Liver (tissue), 9 donors: ENCODE data around the gene LHFPL3. TPM values are rescaled to one million over a fixed set of nuclear protein-coding genes. Genes with fewer than 3 reads are reported as not detected.
"Not testable (repeated sequence)": the region's sequence is repeated elsewhere in the genome, so short reads cannot be mapped to it uniquely, and the experiment has no call there.

Source experiments
- DNase-seq: peaks from one replicate; pipeline ENCODE4 v3.0.0-alpha.2; 2017; ENCODE audit warnings: low spot score
- H3K27ac ChIP-seq, 2 donors: one replicate each; pipeline ENCODE4 v1.7.0; 2013; ENCODE audit warnings: inconsistent platforms in 2 of 2, low read length in 2 of 2, control low read depth in 1 of 2, low read depth in 1 of 2, mild to moderate bottlenecking in 1 of 2
- H3K27me3 ChIP-seq, 4 donors: one replicate each; pipeline versions ENCODE4 v1.6.1 to v1.7.0; 2013; ENCODE audit warnings: low read length in 3 of 4, inconsistent platforms in 1 of 4, mild to moderate bottlenecking in 1 of 4, moderate library complexity in 1 of 4; ENCODE audit not compliant: control insufficient read depth in 4 of 4, insufficient read depth in 4 of 4
- H3K36me3 ChIP-seq, 4 donors: one replicate each; pipeline versions ENCODE4 v1.6.1 to v1.7.0; 2013; ENCODE audit warnings: low read length in 3 of 4, mild to moderate bottlenecking in 3 of 4, low read depth in 1 of 4, moderate library complexity in 1 of 4; ENCODE audit not compliant: control insufficient read depth in 4 of 4, insufficient read depth in 3 of 4
- H3K4me1 ChIP-seq, 4 donors: one replicate each; pipeline versions ENCODE4 v1.6.1 to v1.7.0; 2013; ENCODE audit warnings: low read length in 3 of 4, mild to moderate bottlenecking in 3 of 4, moderate library complexity in 1 of 4; ENCODE audit not compliant: control insufficient read depth in 4 of 4, insufficient read depth in 4 of 4
- H3K4me3 ChIP-seq, 3 donors: one replicate each; pipeline versions ENCODE4 v1.6.1 to v1.7.0; 2013; ENCODE audit warnings: low read length in 3 of 3, control low read depth in 1 of 3, low read depth in 1 of 3, mild to moderate bottlenecking in 1 of 3
- H3K9ac ChIP-seq, 2 donors: one replicate each; pipeline ENCODE4 v1.7.0; 2013; ENCODE audit warnings: low read length in 2 of 2, mild to moderate bottlenecking in 2 of 2, moderate library complexity in 2 of 2, control low read depth in 1 of 2, low read depth in 1 of 2
- H3K9me3 ChIP-seq, 4 donors: one replicate each; pipeline versions ENCODE4 v1.6.1 to v1.7.0; 2013; ENCODE audit warnings: low read length in 3 of 4; ENCODE audit not compliant: control insufficient read depth in 4 of 4
- EGR1 ChIP-seq, 2 donors: IDR thresholded peaks; 2 replicates each; pipeline ENCODE4 v1.6.1; 2016 to 2018; ENCODE audit warnings: antibody characterized with exemption in 2 of 2, low read depth in 2 of 2
- FOXA1 ChIP-seq: IDR thresholded peaks from 2 replicates; pipeline ENCODE4 v1.6.1; 2016; ENCODE audit warnings: antibody characterized with exemption
- FOXA2 ChIP-seq: IDR thresholded peaks from 2 replicates; pipeline ENCODE4 v1.6.1; 2016; ENCODE audit warnings: antibody characterized with exemption
- GABPA ChIP-seq, 2 donors: IDR thresholded peaks in 1 of 2; conservative IDR thresholded peaks in 1 of 2; 2 replicates each; pipeline ENCODE4 v1.6.1; 2016; ENCODE audit warnings: antibody characterized with exemption in 2 of 2, mild to moderate bottlenecking in 1 of 2, moderate library complexity in 1 of 2
- HNF4A ChIP-seq, 2 donors: conservative IDR thresholded peaks; 2 replicates each; pipeline ENCODE4 v1.6.1; 2016; ENCODE audit warnings: antibody characterized with exemption in 2 of 2, mild to moderate bottlenecking in 2 of 2
- HNF4G ChIP-seq: IDR thresholded peaks from 2 replicates; pipeline ENCODE4 v1.6.1; 2016; ENCODE audit warnings: antibody characterized with exemption
- JUND ChIP-seq, 2 donors: IDR thresholded peaks; 2 replicates each; pipeline ENCODE4 v1.6.1; 2016; ENCODE audit warnings: antibody characterized with exemption in 2 of 2
- RXRA ChIP-seq, 2 donors: IDR thresholded peaks; 2 replicates each; pipeline ENCODE4 v1.6.1; 2017 to 2018; ENCODE audit warnings: antibody characterized with exemption in 2 of 2, mild to moderate bottlenecking in 1 of 2
- SP1 ChIP-seq: IDR thresholded peaks from 2 replicates; pipeline ENCODE4 v1.6.1; 2018; ENCODE audit warnings: antibody characterized with exemption, mild to moderate bottlenecking
- TAF1 ChIP-seq: conservative IDR thresholded peaks from 2 replicates; pipeline ENCODE4 v1.6.1; 2016; ENCODE audit warnings: antibody characterized with exemption, mild to moderate bottlenecking
- YY1 ChIP-seq: IDR thresholded peaks from 2 replicates; pipeline ENCODE4 v1.6.1; 2016; ENCODE audit warnings: antibody characterized with exemption, mild to moderate bottlenecking
- WGBS: extraction: QIAGEN DNeasy Blood & Tissue Kit; methylation state at CpG from one replicate; pipeline ENCODE4 v1.1.7; 2013; 5-methylcytosine and 5-hydroxymethylcytosine counted together
- polyA plus RNA-seq, 2 donors: library from polyadenylated mRNA; stranded (reverse) in 1 of 2; unstranded in 1 of 2; fragments of 200-250 nt in 1 of 2; fragments of >200 nt in 1 of 2; fragmentation: Nextera tagmentation in 1 of 2; extraction: Ambion mirVana in 1 of 2; gene quantifications; one replicate each; pipeline versions ENCODE4 v1.2.1 to v1.2.3, GENCODE V29; 2013 to 2015
- total RNA-seq, 2 donors: library from RNA; depleted of rRNA; stranded (reverse); fragments of >200 nt; gene quantifications; one replicate each; pipeline ENCODE4 v1.2.3, GENCODE V29; 2014
- TF ChIP-seq, protein P1 (sequence below): IDR thresholded peaks from 2 replicates; pipeline ENCODE4 v1.6.1; 2016; ENCODE audit warnings: antibody characterized with exemption, mild to moderate bottlenecking
- TF ChIP-seq, protein P2 (sequence below): IDR thresholded peaks from 2 replicates; pipeline ENCODE4 v1.6.1; 2016; ENCODE audit warnings: antibody characterized with exemption
- TF ChIP-seq, protein P3 (sequence below): fragments of 150-350 bp; IDR thresholded peaks from 2 replicates; pipeline ENCODE4 v1.5.1; 2017; ENCODE audit warnings: improper control_type of control experiment, low read depth, low read length; ENCODE audit not compliant: missing input control
- donor health status: healthy.
- donor health status: healthy.
- donor health status: healthy.
- donor health status: healthy.
- donor health status: healthy.

Gene LHFPL3
- total and polyA plus RNA-seq, 4 donors = not detected

DNA sequence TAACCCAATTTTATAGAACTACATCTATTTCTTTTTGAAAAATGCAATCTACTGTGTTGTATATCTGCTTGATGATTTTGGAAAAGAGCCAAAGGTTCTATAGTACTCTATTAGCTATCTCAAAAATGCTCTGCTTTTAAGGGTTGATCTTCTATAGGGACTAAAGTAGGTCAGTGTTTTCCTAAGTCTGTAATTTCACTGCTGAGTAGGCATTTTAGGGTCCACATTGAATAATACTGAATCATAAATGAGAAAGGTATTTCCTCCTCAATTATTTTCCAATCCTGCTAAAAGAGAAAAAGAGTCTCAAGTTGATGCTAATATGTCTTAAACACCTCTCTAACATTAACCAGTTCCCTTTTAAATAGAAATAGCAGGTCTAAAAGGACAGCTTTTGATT, 244.2 kb downstream of the LHFPL3 start:
- DNase-seq = no peak
- H3K9me3 ChIP-seq = no peaks in the 10 kb centered on the region
- H3K27me3 ChIP-seq = peaks cover 0 to 2% (median 0%) of the 10 kb centered on the region in 4 donors
- H3K36me3 ChIP-seq = no peaks in the 10 kb centered on the region
- H3K27ac ChIP-seq = no peak overlapping the region
- no peak overlapping the region for H3K4me3 ChIP-seq
- no peak overlapping the region for H3K9ac ChIP-seq
- peaks cover 0 to 2% (median 0%) of the 10 kb centered on the region in 4 donors for H3K4me1 ChIP-seq
- TF ChIP-seq SP1 (no peak), HNF4G (no peak), TAF1 (no peak)
- TF ChIP-seq, protein P1, sequence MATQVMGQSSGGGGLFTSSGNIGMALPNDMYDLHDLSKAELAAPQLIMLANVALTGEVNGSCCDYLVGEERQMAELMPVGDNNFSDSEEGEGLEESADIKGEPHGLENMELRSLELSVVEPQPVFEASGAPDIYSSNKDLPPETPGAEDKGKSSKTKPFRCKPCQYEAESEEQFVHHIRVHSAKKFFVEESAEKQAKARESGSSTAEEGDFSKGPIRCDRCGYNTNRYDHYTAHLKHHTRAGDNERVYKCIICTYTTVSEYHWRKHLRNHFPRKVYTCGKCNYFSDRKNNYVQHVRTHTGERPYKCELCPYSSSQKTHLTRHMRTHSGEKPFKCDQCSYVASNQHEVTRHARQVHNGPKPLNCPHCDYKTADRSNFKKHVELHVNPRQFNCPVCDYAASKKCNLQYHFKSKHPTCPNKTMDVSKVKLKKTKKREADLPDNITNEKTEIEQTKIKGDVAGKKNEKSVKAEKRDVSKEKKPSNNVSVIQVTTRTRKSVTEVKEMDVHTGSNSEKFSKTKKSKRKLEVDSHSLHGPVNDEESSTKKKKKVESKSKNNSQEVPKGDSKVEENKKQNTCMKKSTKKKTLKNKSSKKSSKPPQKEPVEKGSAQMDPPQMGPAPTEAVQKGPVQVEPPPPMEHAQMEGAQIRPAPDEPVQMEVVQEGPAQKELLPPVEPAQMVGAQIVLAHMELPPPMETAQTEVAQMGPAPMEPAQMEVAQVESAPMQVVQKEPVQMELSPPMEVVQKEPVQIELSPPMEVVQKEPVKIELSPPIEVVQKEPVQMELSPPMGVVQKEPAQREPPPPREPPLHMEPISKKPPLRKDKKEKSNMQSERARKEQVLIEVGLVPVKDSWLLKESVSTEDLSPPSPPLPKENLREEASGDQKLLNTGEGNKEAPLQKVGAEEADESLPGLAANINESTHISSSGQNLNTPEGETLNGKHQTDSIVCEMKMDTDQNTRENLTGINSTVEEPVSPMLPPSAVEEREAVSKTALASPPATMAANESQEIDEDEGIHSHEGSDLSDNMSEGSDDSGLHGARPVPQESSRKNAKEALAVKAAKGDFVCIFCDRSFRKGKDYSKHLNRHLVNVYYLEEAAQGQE = no peak

DNA sequence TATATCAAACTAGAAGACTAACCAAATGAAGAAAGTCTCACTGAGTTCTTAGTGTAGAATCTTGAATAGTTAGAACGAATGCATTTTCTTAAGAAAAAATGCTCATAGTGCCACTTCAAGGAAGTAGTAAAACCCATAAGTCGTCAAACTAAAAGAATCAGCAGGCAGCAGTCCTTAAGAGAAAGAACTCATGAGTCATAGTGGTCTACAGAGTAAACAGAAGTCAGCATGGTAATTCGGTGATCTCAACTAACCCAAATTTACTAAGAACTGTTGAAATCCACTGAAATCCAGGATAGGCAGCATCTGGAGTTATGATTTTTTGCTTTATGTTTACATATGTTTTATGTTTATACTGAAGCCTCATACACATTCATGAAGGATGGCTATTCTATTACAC, 256.2 kb downstream of the LHFPL3 start:
- TF ChIP-seq, protein P2, sequence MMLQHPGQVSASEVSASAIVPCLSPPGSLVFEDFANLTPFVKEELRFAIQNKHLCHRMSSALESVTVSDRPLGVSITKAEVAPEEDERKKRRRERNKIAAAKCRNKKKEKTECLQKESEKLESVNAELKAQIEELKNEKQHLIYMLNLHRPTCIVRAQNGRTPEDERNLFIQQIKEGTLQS = no peak
- no peak for TF ChIP-seq FOXA2
- TF ChIP-seq JUND (IDR thresholded peaks at IDR 0.05) = no peak
- TF ChIP-seq HNF4A (conservative IDR thresholded peaks at IDR 0.05) = no peak
- TF ChIP-seq TAF1 = no peak
- Histone ChIP-seq H3K27me3 (no peaks in the 10 kb centered on the region), H3K36me3 (no peaks in the 10 kb centered on the region), H3K9ac (no peak overlapping the region), H3K27ac (no peak overlapping the region), H3K9me3 (no peaks in the 10 kb centered on the region), H3K4me3 (no peak overlapping the region), H3K4me1 (no peaks in the 10 kb centered on the region)
- no peak for DNase-seq
- WGBS = 49% methylated on average over 3 of the region's 3 CpGs

DNA sequence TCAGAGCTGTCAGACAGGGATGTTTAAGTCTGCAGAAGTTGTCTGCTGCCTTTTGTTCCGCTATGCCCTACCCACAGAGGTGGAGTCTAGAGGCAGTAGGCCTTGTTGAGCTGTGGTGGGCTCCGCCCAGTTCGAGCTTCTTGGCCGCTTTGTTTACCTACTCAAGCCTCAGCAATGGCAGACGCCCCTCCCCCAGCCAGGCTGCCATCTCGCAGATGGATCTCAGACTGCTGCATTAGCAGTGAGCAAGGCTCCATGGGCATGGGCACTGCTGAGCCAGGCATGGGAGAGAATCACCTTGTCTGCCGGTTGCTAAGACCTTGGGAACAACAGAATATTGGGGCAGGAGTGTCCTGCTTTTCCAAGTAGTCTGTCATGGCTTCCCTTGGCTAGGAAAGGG, 267.2 kb downstream of the LHFPL3 start:
- 69% methylated on average over 7 of the region's 7 CpGs for WGBS
- not testable (repeated sequence) for H3K4me3 ChIP-seq, DNase-seq, H3K9ac ChIP-seq, H3K27ac ChIP-seq, H3K36me3 ChIP-seq, H3K9me3 ChIP-seq, H3K27me3 ChIP-seq, H3K4me1 ChIP-seq

DNA sequence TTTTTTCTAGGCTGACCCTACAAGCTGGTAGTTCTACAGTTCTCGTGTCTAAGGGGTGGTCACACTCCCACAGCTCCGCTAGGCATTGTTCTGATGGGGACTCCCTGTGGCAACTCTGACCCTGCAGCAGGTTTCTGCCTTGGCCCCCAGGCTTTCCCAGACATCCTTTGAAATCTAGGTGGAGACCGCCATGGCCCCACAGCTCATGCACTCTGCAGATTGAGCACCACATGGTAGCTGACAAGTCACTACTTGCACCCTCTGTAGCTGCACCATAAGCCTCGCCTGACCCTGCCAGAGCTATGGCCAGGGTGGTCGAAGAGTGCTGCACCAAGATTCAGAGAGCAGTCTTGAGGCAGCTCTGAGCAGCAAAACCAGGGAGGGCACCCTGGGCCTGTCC, 275.6 kb downstream of the LHFPL3 start:
- Histone ChIP-seq H3K9me3 (no peaks in the 10 kb centered on the region), H3K4me3 (no peak overlapping the region)
- 64% methylated on average over 5 of the region's 5 CpGs for WGBS
- no peak for TF ChIP-seq JUND (IDR thresholded peaks at IDR 0.05)
- TF ChIP-seq, protein P2 = no peak
- no peak for TF ChIP-seq FOXA1
- no peak for TF ChIP-seq RXRA (IDR thresholded peaks at IDR 0.05)
- TF ChIP-seq, protein P3, sequence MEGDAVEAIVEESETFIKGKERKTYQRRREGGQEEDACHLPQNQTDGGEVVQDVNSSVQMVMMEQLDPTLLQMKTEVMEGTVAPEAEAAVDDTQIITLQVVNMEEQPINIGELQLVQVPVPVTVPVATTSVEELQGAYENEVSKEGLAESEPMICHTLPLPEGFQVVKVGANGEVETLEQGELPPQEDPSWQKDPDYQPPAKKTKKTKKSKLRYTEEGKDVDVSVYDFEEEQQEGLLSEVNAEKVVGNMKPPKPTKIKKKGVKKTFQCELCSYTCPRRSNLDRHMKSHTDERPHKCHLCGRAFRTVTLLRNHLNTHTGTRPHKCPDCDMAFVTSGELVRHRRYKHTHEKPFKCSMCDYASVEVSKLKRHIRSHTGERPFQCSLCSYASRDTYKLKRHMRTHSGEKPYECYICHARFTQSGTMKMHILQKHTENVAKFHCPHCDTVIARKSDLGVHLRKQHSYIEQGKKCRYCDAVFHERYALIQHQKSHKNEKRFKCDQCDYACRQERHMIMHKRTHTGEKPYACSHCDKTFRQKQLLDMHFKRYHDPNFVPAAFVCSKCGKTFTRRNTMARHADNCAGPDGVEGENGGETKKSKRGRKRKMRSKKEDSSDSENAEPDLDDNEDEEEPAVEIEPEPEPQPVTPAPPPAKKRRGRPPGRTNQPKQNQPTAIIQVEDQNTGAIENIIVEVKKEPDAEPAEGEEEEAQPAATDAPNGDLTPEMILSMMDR = no peak
- TF ChIP-seq YY1 = no peak
- no peak for TF ChIP-seq HNF4G
- no peak for TF ChIP-seq TAF1
- TF ChIP-seq FOXA2 = no peak
- TF ChIP-seq, protein P1 = no peak
- no peak for TF ChIP-seq SP1
- no peak for TF ChIP-seq GABPA (IDR thresholded peaks at IDR 0.05 in 1 of 2, conservative IDR thresholded peaks at IDR 0.05 in 1 of 2)
- no peak for TF ChIP-seq EGR1 (IDR thresholded peaks at IDR 0.05; ENCODE audit: low read depth in 2 of 2)

More for the DNA sequence above, 275.6 kb downstream of the LHFPL3 start:
- Histone ChIP-seq H3K27ac (no peak overlapping the region), H3K4me1 (no peaks in the 10 kb centered on the region), H3K36me3 (no peaks in the 10 kb centered on the region), H3K27me3 (peaks cover 0 to 4% (median 0%) of the 10 kb centered on the region in 4 donors), H3K9ac (no peak overlapping the region)
- DNase-seq = no peak
